ENCODE measurements around the gene SH3RF3.

The SH3RF3 gene

DNA sequence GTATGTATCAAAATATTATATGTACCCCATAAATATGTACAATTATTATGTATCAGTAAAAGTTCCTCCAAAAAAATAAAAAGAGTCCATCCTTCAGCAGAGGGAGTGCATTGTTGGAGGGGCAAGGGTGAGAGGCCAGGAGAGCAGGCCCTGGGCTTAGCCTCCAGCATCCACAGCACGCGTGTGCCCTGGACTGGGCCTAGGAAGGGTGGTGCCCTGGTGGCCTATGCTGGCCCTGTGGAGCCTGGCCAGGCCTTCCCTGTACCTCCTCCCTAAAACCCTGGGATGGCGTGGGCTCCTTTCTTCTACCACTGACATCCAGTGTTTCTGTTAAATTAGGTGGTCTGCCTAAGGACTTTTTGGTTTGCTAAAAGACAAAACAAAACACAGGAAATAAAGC, 93.4 kb downstream of the SH3RF3 start:
- TF ChIP-seq GATA3 (IDR thresholded peaks at IDR 0.05; ENCODE audit: low read depth, low read length) (no peak), GATA2 (IDR thresholded peaks at IDR 0.05; ENCODE audit: low read depth, low read length) (no peak)

DNA sequence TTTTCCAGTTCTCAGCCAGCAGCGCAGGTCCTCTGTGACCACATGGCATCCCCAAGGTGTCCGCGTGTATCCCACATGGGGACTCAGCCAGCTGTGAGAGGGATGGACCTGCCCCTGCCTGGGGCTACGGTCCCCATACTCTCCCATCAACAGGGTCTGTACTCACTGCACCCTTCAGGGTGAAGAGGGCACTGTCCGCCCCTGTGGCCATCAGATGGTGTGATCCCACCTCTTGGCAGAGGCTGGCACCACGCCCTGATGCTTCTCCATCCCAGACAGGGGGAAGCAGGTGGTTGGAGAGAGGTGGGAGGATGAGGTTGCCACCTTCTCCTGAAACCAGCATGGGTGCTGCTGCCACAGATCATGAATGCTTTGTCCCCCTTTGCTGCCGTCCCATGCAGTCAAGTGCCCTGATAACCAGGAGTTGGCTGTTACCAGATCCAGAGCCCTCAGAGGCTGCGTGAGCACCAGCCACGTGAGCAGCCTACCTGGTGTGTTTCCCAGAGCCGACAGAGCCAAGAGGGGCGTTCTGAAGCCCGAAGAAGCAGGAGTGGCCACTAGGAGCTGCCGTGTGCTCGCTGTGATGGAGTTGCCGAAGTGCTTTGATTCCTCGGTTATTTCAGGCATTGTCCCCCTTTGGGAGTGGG, 93.9 kb downstream of the SH3RF3 start:
- no peak for TF ChIP-seq GATA2 (IDR thresholded peaks at IDR 0.05; ENCODE audit: low read depth, low read length)
- no peak for TF ChIP-seq GATA3 (IDR thresholded peaks at IDR 0.05; ENCODE audit: low read depth, low read length)

DNA sequence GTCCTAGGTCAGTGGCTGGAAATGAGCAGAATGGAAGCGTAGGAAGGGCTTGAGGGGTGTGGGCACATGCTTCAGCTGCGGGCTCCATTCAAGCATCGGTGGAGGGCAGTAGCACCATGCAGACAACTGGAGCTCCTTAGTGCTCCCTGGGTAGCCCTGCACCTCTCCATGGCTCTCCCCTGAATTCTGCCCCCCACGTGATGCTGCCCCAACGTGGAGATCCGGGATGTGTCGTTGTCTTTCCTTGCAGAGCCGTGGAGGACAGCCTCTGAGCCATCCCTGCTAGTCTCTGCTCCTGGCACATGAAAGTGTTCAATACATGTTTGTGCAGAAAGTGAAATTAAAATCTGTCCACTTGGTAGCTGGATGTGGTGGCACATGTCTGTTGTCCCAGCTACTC, 94.5 kb downstream of the SH3RF3 start:
- TF ChIP-seq GATA2 (IDR thresholded peaks at IDR 0.05; ENCODE audit: low read depth, low read length) = no peak
- TF ChIP-seq GATA3 (IDR thresholded peaks at IDR 0.05; ENCODE audit: low read depth, low read length) = no peak

DNA sequence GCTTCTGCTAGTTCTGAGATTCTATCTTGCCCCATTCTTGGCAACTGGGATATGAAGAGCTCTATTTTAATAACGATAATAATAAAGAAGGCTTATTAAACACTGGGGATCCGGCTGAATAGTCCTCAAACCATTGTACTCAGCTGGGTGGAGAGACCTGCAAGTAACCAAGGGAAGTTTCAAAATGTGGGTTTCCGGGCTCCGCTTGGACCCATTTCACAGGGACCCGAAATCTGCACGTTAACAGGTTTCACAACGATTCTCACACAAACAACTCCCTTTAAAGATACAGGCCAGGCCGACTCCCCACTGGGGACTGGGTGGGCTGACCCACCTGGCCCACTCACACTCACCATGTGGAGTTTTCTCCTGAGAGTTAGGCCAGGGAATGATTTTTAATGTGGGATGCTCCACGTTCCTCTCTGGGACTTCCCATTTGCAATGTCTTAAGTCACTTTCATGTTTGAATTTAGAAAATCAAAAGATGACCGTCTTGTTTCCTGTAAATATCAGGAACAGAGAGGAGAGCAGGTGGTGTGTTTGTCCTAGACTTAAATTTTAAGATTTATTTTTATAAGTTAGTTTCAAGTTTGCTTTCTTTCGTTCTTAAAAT, 96.3 kb downstream of the SH3RF3 start:
- no peak for TF ChIP-seq GATA3 (IDR thresholded peaks at IDR 0.05; ENCODE audit: low read depth, low read length)
- TF ChIP-seq GATA2 (IDR thresholded peaks at IDR 0.05; ENCODE audit: low read depth, low read length) = no peak

DNA sequence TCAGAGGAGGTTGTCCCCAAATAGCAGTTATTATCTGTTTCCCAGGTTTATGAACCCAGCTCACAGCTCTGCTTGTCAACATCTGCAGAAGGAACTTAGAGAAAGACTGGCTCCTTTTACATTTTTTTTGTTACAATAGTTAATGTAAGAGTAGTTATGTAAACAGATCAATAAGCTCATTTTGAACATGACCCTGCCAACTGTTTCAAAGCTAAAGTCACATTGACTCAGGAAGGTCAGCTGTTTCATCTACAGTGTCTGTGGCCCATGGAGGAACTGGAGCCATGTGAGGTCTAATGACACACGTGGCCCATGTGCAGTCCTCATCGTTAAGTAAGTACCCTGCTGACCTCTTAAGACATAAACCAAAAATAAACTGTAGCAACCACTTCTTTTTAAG, 97.1 kb downstream of the SH3RF3 start:
- no peak for TF ChIP-seq GATA2 (IDR thresholded peaks at IDR 0.05; ENCODE audit: low read depth, low read length)
- no peak for TF ChIP-seq GATA3 (IDR thresholded peaks at IDR 0.05; ENCODE audit: low read depth, low read length)

DNA sequence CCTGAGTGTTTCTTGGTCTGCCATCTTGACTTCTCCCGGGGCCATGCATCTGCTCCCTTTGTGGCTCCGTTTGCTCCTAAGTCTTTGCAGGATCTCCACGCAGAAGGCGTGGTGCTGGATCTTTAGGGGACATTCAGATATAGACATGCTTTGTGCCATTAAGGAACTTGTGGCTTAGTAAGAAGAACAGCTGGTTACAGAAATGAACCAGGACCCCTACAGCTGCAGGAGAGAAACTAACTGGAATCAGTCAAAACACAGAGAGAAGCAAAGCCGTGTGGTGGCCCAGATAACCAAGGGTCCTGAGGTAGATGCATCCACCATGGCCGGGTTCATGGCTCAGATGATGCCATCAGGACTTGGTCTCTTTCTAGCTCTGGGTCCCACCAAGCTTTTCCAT, 97.6 kb downstream of the SH3RF3 start:
- TF ChIP-seq GATA3 (IDR thresholded peaks at IDR 0.05; ENCODE audit: low read depth, low read length) (no peak), GATA2 (IDR thresholded peaks at IDR 0.05; ENCODE audit: low read depth, low read length) (no peak)

DNA sequence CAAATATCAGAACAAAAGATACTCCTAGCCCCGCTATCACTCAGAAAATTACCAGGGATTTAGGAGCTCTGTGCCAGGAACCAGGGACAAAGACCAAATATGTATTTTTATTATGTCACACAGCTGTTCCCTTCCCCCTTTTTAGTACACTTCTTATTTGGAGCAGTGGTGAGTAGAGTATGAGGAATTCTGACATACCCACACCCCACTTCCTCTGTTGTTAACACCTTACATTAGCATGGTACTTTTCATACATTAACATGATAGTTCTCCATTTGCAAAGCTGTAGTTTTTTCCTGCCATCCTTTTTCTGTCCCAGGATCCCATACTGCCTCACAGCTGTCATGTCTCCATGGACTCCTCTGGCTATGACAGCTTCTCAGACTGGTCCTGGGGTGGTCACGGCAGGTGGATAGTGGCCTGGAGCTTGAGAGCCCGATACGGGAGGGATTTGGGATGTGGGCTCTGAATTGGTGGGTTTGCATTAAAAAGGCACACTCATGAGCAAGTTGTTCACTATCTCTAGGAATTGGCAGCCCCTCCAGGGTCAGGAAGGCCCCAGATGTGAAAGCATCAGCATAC, 100.2 kb downstream of the SH3RF3 start:
- TF ChIP-seq GATA3 (IDR thresholded peaks at IDR 0.05; ENCODE audit: low read depth, low read length) = no peak
- no peak for TF ChIP-seq GATA2 (IDR thresholded peaks at IDR 0.05; ENCODE audit: low read depth, low read length)

DNA sequence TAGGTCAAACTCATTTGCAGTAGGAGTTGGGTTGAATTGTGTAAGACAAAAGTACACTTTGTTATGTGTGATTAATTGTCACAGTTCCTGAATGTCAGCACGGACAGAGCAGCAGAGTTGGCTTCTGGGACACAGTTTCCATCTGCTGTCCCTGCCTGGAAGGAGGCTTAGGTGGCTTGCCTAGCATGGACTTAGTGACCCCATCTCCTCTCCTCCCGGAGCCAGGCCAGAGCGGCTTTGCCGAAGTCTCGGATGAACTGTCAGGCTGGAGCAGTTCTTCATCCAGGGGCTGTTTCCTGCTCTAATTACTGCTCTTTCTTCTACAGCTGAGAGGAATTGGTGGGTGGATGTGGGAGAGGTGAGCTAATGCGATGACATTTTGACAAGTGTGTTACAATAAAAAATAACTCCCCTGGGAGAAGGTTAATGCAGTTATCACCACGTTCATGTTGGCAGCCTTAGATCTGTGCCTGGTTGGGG, 102.0 kb downstream of the SH3RF3 start:
- TF ChIP-seq GATA3 (IDR thresholded peaks at IDR 0.05; ENCODE audit: low read depth, low read length) = no peak
- TF ChIP-seq GATA2 (IDR thresholded peaks at IDR 0.05; ENCODE audit: low read depth, low read length) = no peak

DNA sequence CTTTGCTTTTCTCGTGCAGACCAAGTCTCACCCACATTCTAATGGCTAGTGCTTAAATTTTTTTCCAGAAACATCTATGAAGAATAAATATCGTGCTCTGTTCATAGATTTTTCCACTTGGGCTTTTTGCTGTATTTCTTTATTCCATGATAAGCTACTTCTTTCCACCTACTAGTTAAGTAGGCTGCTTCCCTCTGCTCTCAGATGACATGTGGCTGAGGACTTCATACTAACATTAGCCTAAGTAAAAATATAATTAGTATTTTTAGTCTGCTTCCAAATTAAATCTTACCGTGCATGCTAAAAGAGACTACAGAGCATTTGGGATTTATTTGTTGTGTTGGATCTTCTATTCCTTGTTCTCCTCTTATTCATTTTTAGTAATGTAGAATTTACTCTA, 102.4 kb downstream of the SH3RF3 start:
- TF ChIP-seq GATA2 (IDR thresholded peaks at IDR 0.05; ENCODE audit: low read depth, low read length) (no peak), GATA3 (IDR thresholded peaks at IDR 0.05; ENCODE audit: low read depth, low read length) (no peak)

DNA sequence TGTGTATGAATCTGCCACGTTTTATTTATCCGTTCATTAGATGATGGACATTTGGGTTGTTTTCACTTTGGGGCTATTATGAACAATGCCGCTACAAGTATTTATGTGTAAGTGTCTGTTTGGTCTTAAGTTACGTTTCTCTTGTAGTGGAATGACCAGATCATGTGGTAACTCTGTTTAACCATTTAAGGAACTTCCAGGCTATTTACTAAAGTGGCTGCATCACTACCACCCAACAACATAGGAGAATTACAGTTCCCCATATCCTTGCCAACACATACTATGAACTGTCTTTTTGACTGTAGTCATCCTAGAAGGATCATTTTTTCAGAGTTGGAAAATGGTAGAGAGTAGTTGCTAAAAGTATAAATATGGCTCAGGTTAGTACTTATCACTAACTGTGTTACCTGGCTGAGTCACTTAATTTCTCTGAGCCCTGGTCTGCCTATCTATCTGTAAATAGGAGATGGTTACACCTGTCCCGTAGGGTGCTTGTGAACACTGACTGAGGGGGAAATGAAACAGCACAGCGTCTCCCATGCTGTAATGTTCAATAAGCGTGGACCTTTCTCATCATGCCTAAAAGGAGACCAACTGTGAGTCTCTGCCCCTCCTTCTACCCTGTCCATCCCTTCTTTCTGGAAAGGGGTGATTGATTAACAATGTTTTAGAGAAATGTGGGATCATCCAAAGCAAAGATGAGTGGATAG, 103.1 kb downstream of the SH3RF3 start:
- TF ChIP-seq GATA2 (IDR thresholded peaks at IDR 0.05; ENCODE audit: low read depth, low read length) = no peak
- no peak for TF ChIP-seq GATA3 (IDR thresholded peaks at IDR 0.05; ENCODE audit: low read depth, low read length)

DNA sequence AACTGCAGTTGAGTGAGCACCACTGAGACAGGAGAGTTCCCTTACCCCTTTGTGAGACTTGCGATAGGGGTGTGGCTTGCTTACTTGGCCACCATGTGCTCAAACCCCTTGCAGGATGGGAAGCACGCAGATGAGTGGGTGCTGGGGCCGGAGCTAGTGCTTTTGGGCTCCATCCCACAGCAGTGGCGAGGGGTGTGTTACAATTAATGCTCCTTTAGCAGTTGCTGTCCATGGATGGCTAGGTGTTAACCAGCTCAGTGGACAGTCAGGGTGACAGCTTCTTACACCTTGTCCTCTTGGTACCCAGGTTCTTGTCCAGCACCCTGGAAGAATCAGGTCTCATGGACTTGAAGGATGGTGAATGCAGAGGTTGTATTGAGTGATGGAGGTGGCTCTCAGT, 103.9 kb downstream of the SH3RF3 start:
- no peak for TF ChIP-seq GATA3 (IDR thresholded peaks at IDR 0.05; ENCODE audit: low read depth, low read length)
- no peak for TF ChIP-seq GATA2 (IDR thresholded peaks at IDR 0.05; ENCODE audit: low read depth, low read length)

DNA sequence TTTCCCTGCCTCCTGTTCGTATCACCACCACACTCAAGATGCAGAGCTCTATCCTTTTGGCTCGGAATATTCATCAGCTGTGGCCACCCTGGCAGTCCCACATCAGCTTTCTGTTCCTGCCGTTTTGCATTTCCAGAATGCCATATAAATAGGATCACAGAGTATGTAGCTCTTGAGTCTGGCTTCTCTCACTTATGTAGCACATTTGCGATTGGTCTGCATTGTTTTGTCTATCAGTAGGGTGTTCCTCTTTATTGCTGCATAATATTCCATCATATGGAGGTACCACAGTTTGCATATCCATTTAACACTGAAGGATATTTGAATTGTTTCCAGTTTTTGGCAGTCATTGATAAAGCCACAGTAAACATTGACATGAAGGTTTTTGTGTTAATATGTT, 104.6 kb downstream of the SH3RF3 start:
- TF ChIP-seq GATA2 (IDR thresholded peaks at IDR 0.05; ENCODE audit: low read depth, low read length) (no peak), GATA3 (IDR thresholded peaks at IDR 0.05; ENCODE audit: low read depth, low read length) (no peak)

DNA sequence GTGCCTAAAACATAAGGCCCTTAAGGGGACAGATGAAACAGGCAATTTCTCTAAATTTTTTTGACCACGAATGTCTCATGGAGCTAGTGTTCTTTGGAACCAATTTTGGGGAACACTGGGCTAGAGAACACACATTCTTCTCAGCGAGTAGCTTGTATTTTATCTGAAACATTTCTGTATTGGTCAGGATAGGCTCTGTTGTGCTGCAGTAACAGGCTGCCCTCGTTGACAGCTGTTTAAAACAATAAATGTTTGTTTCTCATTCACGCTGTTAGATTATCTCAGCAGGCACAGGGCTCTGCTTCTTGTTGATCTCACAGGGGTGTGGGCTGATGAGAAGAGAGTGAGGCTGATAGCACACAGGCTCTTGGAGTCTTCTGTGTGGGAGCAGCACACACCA, 105.3 kb downstream of the SH3RF3 start:
- no peak for TF ChIP-seq GATA2 (IDR thresholded peaks at IDR 0.05; ENCODE audit: low read depth, low read length)
- TF ChIP-seq GATA3 (IDR thresholded peaks at IDR 0.05; ENCODE audit: low read depth, low read length) = no peak

DNA sequence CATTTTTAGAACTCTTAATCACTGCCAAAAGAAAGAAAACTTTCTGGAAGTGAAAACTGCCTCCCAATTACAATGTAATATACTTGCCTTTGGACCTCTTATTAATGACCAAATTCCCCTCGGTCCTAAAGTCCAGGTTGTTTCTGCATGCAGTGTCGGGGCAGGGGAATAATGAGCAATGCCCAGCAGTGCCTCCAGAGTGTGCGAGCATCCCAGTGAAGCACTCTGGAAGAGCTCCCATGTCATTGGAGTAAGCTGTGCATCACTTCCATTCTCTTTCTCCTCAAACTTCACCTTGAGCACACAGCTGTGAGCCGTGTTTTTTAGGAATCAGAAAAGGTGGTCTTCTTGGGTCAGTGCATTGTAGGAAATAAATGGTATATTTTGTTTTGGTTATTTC, 107.1 kb downstream of the SH3RF3 start:
- TF ChIP-seq GATA3 (IDR thresholded peaks at IDR 0.05; ENCODE audit: low read depth, low read length) (no peak), GATA2 (IDR thresholded peaks at IDR 0.05; ENCODE audit: low read depth, low read length) (no peak)
